ENCODE data around the gene GPATCH2.

The GPATCH2 gene

DNA sequence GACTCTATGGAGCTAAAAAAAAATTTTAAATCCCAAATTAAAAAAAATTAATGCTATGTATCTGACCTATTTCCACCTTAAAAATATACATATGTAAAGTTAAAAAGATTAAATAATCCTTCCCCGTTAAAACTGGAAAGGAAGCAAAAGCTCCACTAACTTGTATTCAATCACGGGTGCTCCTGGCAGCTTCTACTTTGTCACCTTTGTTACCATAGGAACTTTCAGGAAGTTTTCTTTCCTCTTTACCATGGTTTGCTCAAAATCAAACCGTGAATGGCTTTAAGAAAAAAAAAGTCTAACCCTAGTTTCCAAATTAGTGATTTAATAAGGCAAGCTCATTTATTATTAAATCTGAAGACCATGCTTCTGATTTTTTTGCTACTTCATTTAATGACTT, 3.5 kb downstream of the GPATCH2 start:
- TF ChIP-seq TCF12 (IDR thresholded peaks at IDR 0.05; ENCODE audit: low read depth), result no peak
- TF ChIP-seq NFIC (IDR thresholded peaks at IDR 0.05), result no peak
- TF ChIP-seq RAD21 (IDR thresholded peaks at IDR 0.05; ENCODE audit: low read depth), result no peak
- TF ChIP-seq ZBTB7A (IDR thresholded peaks at IDR 0.05; ENCODE audit: low read depth), result no peak
- no peak for TF ChIP-seq CREB1 (IDR thresholded peaks at IDR 0.05; ENCODE audit: low read depth)
- no peak for TF ChIP-seq EGR1 (IDR thresholded peaks at IDR 0.05)
- TF ChIP-seq, protein P1, sequence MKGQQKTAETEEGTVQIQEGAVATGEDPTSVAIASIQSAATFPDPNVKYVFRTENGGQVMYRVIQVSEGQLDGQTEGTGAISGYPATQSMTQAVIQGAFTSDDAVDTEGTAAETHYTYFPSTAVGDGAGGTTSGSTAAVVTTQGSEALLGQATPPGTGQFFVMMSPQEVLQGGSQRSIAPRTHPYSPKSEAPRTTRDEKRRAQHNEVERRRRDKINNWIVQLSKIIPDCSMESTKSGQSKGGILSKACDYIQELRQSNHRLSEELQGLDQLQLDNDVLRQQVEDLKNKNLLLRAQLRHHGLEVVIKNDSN (IDR thresholded peaks at IDR 0.05), result no peak
- TF ChIP-seq, protein P2, sequence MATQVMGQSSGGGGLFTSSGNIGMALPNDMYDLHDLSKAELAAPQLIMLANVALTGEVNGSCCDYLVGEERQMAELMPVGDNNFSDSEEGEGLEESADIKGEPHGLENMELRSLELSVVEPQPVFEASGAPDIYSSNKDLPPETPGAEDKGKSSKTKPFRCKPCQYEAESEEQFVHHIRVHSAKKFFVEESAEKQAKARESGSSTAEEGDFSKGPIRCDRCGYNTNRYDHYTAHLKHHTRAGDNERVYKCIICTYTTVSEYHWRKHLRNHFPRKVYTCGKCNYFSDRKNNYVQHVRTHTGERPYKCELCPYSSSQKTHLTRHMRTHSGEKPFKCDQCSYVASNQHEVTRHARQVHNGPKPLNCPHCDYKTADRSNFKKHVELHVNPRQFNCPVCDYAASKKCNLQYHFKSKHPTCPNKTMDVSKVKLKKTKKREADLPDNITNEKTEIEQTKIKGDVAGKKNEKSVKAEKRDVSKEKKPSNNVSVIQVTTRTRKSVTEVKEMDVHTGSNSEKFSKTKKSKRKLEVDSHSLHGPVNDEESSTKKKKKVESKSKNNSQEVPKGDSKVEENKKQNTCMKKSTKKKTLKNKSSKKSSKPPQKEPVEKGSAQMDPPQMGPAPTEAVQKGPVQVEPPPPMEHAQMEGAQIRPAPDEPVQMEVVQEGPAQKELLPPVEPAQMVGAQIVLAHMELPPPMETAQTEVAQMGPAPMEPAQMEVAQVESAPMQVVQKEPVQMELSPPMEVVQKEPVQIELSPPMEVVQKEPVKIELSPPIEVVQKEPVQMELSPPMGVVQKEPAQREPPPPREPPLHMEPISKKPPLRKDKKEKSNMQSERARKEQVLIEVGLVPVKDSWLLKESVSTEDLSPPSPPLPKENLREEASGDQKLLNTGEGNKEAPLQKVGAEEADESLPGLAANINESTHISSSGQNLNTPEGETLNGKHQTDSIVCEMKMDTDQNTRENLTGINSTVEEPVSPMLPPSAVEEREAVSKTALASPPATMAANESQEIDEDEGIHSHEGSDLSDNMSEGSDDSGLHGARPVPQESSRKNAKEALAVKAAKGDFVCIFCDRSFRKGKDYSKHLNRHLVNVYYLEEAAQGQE (IDR thresholded peaks at IDR 0.05; ENCODE audit: low read depth), result no peak
- TF ChIP-seq FOXM1 (IDR thresholded peaks at IDR 0.05; ENCODE audit: borderline replicate concordance, low read depth), result no peak
- TF ChIP-seq TAF1 (IDR thresholded peaks at IDR 0.05; ENCODE audit: low read depth), result no peak
- TF ChIP-seq TEAD4 (IDR thresholded peaks at IDR 0.05), result no peak
- TF ChIP-seq YY1 (IDR thresholded peaks at IDR 0.05; ENCODE audit: low read depth), result no peak
- no peak for TF ChIP-seq CEBPB (IDR thresholded peaks at IDR 0.05)
- TF ChIP-seq EP300 (IDR thresholded peaks at IDR 0.05; ENCODE audit: borderline replicate concordance), result no peak
- TF ChIP-seq, protein P3, sequence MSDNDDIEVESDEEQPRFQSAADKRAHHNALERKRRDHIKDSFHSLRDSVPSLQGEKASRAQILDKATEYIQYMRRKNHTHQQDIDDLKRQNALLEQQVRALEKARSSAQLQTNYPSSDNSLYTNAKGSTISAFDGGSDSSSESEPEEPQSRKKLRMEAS (IDR thresholded peaks at IDR 0.05), result no peak

DNA sequence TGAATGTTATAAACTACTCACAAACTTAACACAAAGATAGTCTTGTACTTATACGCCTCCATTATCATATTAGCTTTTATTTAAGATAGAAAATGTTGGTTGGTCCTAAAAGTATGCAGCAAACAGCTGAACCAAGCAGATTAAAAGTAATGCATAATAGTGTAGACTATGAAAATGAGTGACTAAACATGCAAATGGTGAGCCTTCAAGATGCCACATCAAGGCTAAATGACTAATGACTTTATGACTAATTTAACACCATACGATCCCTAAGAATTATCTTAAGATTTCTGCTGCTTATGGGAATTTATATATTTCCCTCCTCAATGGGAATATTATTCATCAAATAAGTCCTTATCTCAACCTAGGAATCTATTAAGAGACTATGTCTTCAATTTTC, 4.6 kb downstream of the GPATCH2 start:
- TF ChIP-seq NFIC (IDR thresholded peaks at IDR 0.05) (no peak), ZBTB7A (IDR thresholded peaks at IDR 0.05; ENCODE audit: low read depth) (no peak), CEBPB (IDR thresholded peaks at IDR 0.05) (no peak)
- TF ChIP-seq, protein P3 (IDR thresholded peaks at IDR 0.05), result no peak
- TF ChIP-seq, protein P2 (IDR thresholded peaks at IDR 0.05; ENCODE audit: low read depth), result no peak

DNA sequence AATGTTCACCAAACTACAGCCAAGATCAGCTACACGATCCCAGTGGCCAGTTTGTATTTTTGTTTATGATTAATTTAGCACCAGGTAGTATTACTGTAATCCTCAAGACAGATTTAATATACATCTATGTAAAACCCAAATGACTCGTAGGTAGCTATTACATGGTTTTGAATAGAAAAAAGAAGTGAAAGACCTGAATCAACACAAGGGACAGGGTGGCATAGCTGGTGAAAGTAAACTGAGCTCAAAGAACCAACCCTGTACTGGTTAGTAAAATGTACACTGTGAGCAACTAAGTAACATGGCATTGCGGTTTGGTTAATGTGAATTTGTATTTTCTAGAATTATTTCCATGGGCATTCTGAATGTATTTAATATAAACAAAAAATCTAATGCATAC, 8.8 kb downstream of the GPATCH2 start:
- TF ChIP-seq CEBPB (IDR thresholded peaks at IDR 0.05) (no peak), NFIC (IDR thresholded peaks at IDR 0.05) (no peak), EP300 (IDR thresholded peaks at IDR 0.05; ENCODE audit: borderline replicate concordance) (no peak), YY1 (IDR thresholded peaks at IDR 0.05; ENCODE audit: low read depth) (no peak), TCF12 (IDR thresholded peaks at IDR 0.05; ENCODE audit: low read depth) (no peak), ZBTB7A (IDR thresholded peaks at IDR 0.05; ENCODE audit: low read depth) (no peak), FOXM1 (IDR thresholded peaks at IDR 0.05; ENCODE audit: borderline replicate concordance, low read depth) (no peak), EGR1 (IDR thresholded peaks at IDR 0.05) (no peak), TAF1 (IDR thresholded peaks at IDR 0.05; ENCODE audit: low read depth) (no peak), RAD21 (IDR thresholded peaks at IDR 0.05; ENCODE audit: low read depth) (no peak), TEAD4 (IDR thresholded peaks at IDR 0.05) (no peak)
- TF ChIP-seq, protein P2 (IDR thresholded peaks at IDR 0.05; ENCODE audit: low read depth), result no peak
- TF ChIP-seq, protein P3 (IDR thresholded peaks at IDR 0.05), result no peak
- TF ChIP-seq, protein P1 (IDR thresholded peaks at IDR 0.05), result no peak

DNA sequence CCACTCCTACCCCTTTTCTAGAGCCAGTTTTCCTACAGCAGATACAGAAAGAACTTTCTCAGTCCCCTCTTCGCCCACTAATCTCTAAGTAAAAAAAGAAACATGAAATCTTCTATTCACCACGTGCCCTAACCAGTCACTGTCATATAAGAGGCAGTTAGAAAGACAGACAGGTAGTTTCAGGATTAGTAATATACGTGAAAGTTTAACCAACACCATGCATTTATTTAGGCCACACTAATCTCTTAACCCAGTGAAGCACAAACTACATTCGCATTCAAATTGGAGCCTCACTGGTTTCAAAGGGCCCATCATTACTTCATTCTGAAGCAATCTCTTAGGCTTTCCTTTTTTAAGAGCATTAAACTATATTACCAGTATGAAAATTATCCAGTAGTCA, 10.1 kb downstream of the GPATCH2 start:
- TF ChIP-seq NFIC (IDR thresholded peaks at IDR 0.05) (no peak), TAF1 (IDR thresholded peaks at IDR 0.05; ENCODE audit: low read depth) (no peak)
- TF ChIP-seq, protein P2 (IDR thresholded peaks at IDR 0.05; ENCODE audit: low read depth), result no peak

All from Ishikawa (cell line).